H1 (cell line): ENCODE data around the gene PSMB11. TPM values are rescaled to one million over a fixed set of nuclear protein-coding genes. Genes with fewer than 3 reads are reported as not detected.

Source experiments
- ASH2L ChIP-seq: fragments of 200-600, 300-600 bp; sonication (generic); IDR thresholded peaks from one replicate; pipeline ENCODE4 v1.7.1; 2017; ENCODE audit warnings: low read length
- CEBPB ChIP-seq: IDR thresholded peaks from 2 replicates; pipeline ENCODE4 v1.6.1; 2012; ENCODE audit warnings: low read depth, low read length
- CHD1 ChIP-seq: IDR thresholded peaks from 2 replicates; pipeline ENCODE4 v1.6.1; 2012; ENCODE audit warnings: low read depth, low read length, improper control_type of control experiment
- CTBP2 ChIP-seq: IDR thresholded peaks from 2 replicates; pipeline ENCODE4 v1.7.0; 2011; ENCODE audit warnings: borderline replicate concordance, mild to moderate bottlenecking, moderate library complexity, mixed read lengths, low read length; ENCODE audit not compliant: insufficient read depth, insufficient read length
- EGR1 ChIP-seq: IDR thresholded peaks from 2 replicates; pipeline ENCODE4 v1.6.1; 2011; ENCODE audit warnings: low read depth, low read length, borderline replicate concordance
- EP300 ChIP-seq, 2 experiments: IDR thresholded peaks; 1 replicate in 1 of 2; 2 replicates in 1 of 2; pipeline ENCODE4 v1.6.1; 2011 to 2012; ENCODE audit warnings: low read depth in 2 of 2, low read length in 2 of 2, mild to moderate bottlenecking in 2 of 2, borderline replicate concordance in 1 of 2, inconsistent platforms in 1 of 2, moderate library complexity in 1 of 2
- GABPA ChIP-seq: IDR thresholded peaks from 2 replicates; pipeline ENCODE4 v1.6.1; 2011; ENCODE audit warnings: mild to moderate bottlenecking, low read length, moderate library complexity, borderline replicate concordance; ENCODE audit not compliant: insufficient read depth
- HDAC2 ChIP-seq, 2 experiments: fragments of 300-600 bp in 1 of 2; sonication (generic) in 1 of 2; IDR thresholded peaks; 2 replicates each; pipeline ENCODE4 v1.6.1; 2011 to 2012; ENCODE audit warnings: low read depth in 2 of 2, low read length in 2 of 2, mild to moderate bottlenecking in 2 of 2, moderate library complexity in 2 of 2, borderline replicate concordance in 1 of 2, inconsistent platforms in 1 of 2
- HDAC6 ChIP-seq: IDR thresholded peaks from one replicate; pipeline ENCODE4 v1.7.1; 2012; ENCODE audit warnings: low read depth, mild to moderate bottlenecking, inconsistent platforms, low read length, moderate library complexity
- MAFK ChIP-seq: IDR thresholded peaks from 2 replicates; pipeline ENCODE4 v1.6.1; 2012; ENCODE audit warnings: low read depth, mild to moderate bottlenecking, improper control_type of control experiment, low read length
- POLR2AphosphoS5 ChIP-seq: IDR thresholded peaks from 2 replicates; pipeline ENCODE4 v1.6.1; 2011; ENCODE audit warnings: low read depth, low read length
- POU5F1 ChIP-seq: IDR thresholded peaks from 2 replicates; pipeline ENCODE4 v1.6.1; 2011; ENCODE audit warnings: low read depth, mild to moderate bottlenecking, low read length, moderate library complexity
- RBBP5 ChIP-seq: IDR thresholded peaks from 2 replicates; pipeline ENCODE4 v1.7.1; 2012; ENCODE audit warnings: low read depth, mild to moderate bottlenecking, inconsistent platforms, low read length, moderate library complexity, borderline replicate concordance
- RNF2 ChIP-seq: fragments of 200-900, 300-1000 bp; sonication (generic); IDR thresholded peaks from 2 replicates; pipeline ENCODE4 v1.7.1; 2016; ENCODE audit warnings: borderline replicate concordance, low read depth, mild to moderate bottlenecking, antibody characterized with exemption, low read length; ENCODE audit not compliant: poor library complexity, severe bottlenecking; ENCODE audit errors: missing control alignments
- SIRT6 ChIP-seq: IDR thresholded peaks from one replicate; pipeline ENCODE4 v1.7.1; 2012; ENCODE audit warnings: low read length, inconsistent platforms
- SP4 ChIP-seq: IDR thresholded peaks from 2 replicates; pipeline ENCODE4 v1.6.1; 2012; ENCODE audit warnings: low read length, inconsistent platforms
- SRF ChIP-seq: IDR thresholded peaks from 2 replicates; pipeline ENCODE4 v1.6.1; 2011; ENCODE audit warnings: mild to moderate bottlenecking, low read depth, low read length, moderate library complexity
- TAF1 ChIP-seq: IDR thresholded peaks from 2 replicates; pipeline ENCODE4 v1.6.1; 2011; ENCODE audit warnings: mild to moderate bottlenecking, low read depth, low read length
- TBP ChIP-seq: IDR thresholded peaks from 2 replicates; pipeline ENCODE4 v1.6.1; 2011; ENCODE audit warnings: low read depth, low read length, improper control_type of control experiment
- polyA plus RNA-seq, 7 experiments: library from polyadenylated mRNA; depleted of rRNA in 3 of 7; stranded (reverse) in 5 of 7; unstranded in 2 of 7; fragments of >200 nt in 5 of 7; fragments of 200-250 nt in 2 of 7; gene quantifications; 1 replicate in 5 of 7; 2 replicates in 1 of 7; 4 replicates in 1 of 7; pipeline versions ENCODE4 v1.2.1 to v1.2.3, GENCODE V29; 2011 to 2013; ENCODE audit warnings: missing spikeins in 2 of 7, mixed read lengths in 2 of 7
- total RNA-seq: library from RNA; stranded (reverse); fragmentation: NEBNext Ultra II Directional; extraction: Animal tissue kit (Norgen Biotek cat#: 25700); gene quantifications from 2 replicates; pipeline ENCODE4 v1.2.1, GENCODE V29; 2021
- TF ChIP-seq, protein P1 (sequence below), 3 experiments: IDR thresholded peaks; 1 replicate in 2 of 3; 2 replicates in 1 of 3; pipeline versions ENCODE4 v1.5.1 to v1.6.1; 2011; ENCODE audit warnings: low read length in 3 of 3, mild to moderate bottlenecking in 3 of 3, inconsistent platforms in 2 of 3, low read depth in 1 of 3, moderate library complexity in 1 of 3; ENCODE audit not compliant: insufficient read depth in 1 of 3; ENCODE audit errors: control extremely low read depth in 1 of 3
- TF ChIP-seq, protein P2 (sequence below): IDR thresholded peaks from 2 replicates; pipeline ENCODE4 v1.6.1; 2012; ENCODE audit warnings: inconsistent platforms

The PSMB11 gene
- total and polyA plus RNA-seq, 2 of the 8 experiments (the other 6 are each of a cell fraction or from before 2014, with no cell fraction given) = not detected

DNA sequence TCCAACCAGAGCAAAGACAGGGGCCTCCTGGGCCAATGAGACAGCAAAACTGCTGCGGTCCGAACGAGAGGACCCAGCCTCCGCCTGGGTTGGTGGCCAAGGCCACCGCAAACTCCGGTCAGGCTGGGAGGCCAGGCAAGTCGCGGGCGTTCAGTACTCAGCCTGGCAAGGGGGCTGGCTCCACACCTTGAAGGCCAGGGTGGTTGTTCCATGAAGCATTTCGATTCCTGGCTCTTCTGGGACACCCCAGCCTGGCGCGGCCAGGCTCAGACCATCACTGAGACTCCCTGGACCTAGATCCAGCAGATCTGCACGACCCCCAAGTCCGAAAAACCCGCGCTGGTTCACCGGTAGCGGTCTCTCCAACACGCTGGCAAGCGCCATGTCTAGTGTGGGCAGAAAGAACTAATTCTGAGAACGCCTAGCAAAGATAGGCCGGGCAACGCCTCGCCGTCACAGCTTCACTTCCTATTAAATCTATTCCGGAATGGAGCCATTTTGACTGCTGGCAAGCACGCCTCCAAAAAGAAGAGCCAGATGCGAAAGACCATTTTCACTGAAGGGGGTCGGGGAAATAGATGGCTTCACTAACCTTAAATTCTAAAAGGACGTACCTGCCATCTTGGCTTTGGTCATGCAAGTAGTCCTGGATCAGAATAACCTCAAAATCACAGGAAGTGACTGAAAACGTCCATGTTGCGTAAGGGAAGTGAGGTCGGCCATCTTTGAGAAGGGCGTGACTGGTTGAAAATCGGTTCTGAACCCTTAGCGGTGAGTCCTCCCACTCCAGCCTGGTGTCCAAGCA, 7.3 kb upstream of the PSMB11 start, which contains the start of gene PSMB5 (continued):
- TF ChIP-seq, protein P1, sequence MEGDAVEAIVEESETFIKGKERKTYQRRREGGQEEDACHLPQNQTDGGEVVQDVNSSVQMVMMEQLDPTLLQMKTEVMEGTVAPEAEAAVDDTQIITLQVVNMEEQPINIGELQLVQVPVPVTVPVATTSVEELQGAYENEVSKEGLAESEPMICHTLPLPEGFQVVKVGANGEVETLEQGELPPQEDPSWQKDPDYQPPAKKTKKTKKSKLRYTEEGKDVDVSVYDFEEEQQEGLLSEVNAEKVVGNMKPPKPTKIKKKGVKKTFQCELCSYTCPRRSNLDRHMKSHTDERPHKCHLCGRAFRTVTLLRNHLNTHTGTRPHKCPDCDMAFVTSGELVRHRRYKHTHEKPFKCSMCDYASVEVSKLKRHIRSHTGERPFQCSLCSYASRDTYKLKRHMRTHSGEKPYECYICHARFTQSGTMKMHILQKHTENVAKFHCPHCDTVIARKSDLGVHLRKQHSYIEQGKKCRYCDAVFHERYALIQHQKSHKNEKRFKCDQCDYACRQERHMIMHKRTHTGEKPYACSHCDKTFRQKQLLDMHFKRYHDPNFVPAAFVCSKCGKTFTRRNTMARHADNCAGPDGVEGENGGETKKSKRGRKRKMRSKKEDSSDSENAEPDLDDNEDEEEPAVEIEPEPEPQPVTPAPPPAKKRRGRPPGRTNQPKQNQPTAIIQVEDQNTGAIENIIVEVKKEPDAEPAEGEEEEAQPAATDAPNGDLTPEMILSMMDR (IDR thresholded peaks at IDR 0.05; ENCODE audit: control extremely low read depth in 1 of 3, insufficient read depth in 1 of 3, low read depth in 1 of 3, low read length in 3 of 3) = no peak
- TF ChIP-seq SP4 (no peak), SRF (no peak), CTBP2 (no peak), MAFK (peak; percentile 67), POLR2AphosphoS5 (peak; percentile 31), TAF1 (peak; percentile 97), RBBP5 (no peak), HDAC6 (no peak), HDAC2 (IDR thresholded peaks at IDR 0.05; ENCODE audit: borderline replicate concordance in 1 of 2, low read depth in 2 of 2, low read length in 2 of 2) (no peak; a peak in 1 of 4 replicates), SIRT6 (no peak), CHD1 (no peak), EP300 (IDR thresholded peaks at IDR 0.05; ENCODE audit: borderline replicate concordance in 1 of 2, low read depth in 2 of 2, low read length in 2 of 2) (no peak), EGR1 (no peak), CEBPB (peak; percentile 96), ASH2L (peak; percentile 67), POU5F1 (no peak), TBP (peak; percentile 77), RNF2 (no peak), GABPA (no peak)
- TF ChIP-seq, protein P2, sequence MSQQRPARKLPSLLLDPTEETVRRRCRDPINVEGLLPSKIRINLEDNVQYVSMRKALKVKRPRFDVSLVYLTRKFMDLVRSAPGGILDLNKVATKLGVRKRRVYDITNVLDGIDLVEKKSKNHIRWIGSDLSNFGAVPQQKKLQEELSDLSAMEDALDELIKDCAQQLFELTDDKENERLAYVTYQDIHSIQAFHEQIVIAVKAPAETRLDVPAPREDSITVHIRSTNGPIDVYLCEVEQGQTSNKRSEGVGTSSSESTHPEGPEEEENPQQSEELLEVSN = no peak
